GM18505 (cell line): Measurements from ENCODE around the gene NDST1.

Experiments used
- ATAC-seq: cut with Tn5 transposase; IDR thresholded peaks from one replicate; pipeline ENCODE4 v1.9.1; 2021; ENCODE audit not compliant: unreplicated experiment
- POLR2A ChIP-seq: IDR thresholded peaks from 4 replicates; pipeline ENCODE4 v1.6.1; 2011; ENCODE audit warnings: borderline replicate concordance; ENCODE audit not compliant: insufficient read depth, insufficient read length; ENCODE audit errors: extremely low read depth

Gene NDST1

DNA sequence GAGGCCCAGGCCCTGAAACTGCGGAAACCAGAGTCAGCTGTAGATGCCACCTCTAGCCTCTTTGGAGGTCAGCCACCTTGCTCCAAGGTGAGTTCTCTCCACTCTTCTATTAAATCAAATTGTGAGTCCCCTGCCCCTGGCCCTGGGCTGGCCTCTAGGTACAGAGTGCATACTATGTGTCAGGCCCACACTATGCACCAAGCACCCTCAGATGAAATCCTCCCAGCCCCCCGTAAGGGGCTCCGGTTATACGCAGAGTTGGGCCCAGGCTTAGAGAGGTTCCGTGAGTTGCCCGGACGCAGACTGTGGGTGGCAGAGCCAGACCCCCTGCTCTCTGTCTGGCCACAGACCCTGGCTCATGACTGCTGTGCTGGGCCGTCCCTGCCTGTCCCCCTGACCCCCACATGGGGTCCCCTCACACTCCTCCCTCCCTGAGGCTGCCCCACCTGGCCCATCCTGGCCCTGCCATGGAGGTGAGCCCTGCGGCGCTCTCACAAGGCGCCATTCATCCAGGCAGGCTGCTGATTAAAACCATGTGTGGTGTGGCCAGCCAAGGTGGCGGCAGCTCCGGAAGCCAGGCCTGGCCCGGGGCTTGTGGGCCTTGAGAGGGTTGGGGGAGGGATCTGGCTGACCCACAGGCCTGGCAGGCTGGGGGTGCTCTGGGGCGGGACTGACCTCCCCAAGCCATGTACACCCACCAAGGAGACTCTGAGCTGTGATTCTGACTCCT, 67.1 kb downstream of the NDST1 start:
- no peak for TF ChIP-seq POLR2A
- no peak for ATAC-seq

DNA sequence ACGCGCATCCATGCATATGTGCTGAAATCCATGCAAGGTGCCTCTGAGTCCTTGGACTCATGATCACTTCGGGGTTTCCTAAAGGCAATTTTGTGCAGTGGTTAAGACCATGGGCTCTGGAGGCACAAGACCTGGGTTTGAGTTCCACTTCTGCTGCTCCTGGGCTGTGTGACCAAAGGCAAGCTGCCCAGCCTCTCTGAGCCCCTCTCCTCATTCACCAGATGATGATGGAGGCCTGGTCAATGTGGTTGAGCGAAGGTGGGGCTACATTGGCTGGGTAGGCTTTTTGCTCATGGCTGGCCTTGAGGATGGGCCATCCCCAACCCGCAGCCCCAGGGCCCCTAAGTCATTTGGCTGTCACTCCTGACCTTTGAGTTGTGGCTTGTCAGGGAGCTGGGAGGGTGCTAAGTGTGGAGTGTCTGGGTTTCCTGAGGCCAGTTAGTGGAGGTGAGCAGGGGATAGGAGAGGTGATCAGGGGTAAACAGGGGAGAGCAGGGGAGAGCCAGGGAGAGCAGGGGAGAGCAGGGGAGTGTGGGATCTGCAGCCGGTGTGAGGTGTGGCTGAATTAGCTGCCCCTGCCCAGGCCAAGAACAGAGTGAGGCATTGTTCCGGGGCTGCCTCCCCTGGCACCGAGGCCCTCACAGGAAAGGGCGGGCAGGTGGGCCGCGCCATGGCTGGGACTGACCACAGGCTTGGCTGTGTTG, 68.0 kb downstream of the NDST1 start:
- ATAC-seq: no peak

DNA sequence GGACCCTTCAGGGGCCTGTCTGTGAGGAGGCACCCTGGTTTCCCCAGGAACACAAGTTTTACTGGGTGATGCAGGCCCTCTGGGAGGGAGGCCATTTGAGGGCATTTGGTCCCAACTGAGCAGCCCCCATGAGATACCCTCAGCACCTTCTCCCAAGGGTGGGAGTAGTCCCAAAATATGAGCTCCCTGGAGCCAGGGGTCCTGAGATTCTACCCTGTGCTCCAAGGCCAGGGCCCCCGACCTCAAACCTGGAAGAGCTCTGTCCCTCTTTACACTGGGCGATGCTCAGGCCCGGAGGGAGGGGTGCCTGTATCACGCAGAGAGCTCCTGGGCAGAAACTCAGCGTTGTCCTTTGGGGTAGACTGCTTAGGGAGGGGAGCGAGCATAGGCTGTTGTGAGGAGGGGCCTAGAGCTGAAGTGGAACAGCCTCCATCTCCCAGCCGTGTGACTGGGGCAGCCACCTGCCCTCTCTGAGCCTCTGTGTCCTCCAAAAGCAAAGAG, 68.6 kb downstream of the NDST1 start:
- no peak for TF ChIP-seq POLR2A
- ATAC-seq: no peak

More for the DNA sequence above, 68.0 kb downstream of the NDST1 start:
- no peak for TF ChIP-seq POLR2A

DNA sequence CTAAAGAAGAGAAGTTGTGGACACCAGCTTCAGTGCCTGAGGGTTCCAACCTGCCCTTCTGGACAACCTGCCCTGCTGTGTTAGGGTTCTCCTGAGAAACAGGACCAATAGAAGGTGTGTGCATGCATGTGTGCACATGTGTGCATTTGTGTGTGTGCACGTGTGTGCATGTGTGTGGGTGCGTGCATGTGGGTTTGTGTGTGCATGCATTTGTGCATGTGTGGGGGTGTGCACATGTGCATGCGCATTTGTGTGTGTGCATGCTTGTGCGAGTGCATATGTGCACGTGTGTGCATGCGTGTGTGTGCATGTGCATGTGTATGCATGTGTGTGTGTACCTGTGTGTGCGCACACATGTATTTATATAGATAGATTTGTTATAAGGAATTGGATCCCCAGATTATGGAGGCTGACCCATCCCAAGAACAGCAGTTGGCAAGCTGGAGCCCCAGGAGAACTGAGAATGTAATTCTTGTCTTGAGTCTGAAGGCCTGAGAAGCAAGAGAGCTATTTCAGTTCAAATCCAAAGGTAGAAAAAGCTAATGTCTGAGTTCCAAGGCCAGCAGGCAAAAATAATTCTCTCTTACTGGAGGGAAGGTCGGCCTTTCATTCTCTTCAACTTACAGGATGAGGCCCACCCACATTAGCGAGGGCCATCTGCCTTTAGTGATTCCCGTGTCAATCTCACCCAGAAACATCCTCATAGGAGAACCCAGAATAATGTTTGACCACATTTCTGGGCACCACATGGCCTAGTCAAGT, 69.6 kb downstream of the NDST1 start:
- no peak for ATAC-seq
- no peak for TF ChIP-seq POLR2A

DNA sequence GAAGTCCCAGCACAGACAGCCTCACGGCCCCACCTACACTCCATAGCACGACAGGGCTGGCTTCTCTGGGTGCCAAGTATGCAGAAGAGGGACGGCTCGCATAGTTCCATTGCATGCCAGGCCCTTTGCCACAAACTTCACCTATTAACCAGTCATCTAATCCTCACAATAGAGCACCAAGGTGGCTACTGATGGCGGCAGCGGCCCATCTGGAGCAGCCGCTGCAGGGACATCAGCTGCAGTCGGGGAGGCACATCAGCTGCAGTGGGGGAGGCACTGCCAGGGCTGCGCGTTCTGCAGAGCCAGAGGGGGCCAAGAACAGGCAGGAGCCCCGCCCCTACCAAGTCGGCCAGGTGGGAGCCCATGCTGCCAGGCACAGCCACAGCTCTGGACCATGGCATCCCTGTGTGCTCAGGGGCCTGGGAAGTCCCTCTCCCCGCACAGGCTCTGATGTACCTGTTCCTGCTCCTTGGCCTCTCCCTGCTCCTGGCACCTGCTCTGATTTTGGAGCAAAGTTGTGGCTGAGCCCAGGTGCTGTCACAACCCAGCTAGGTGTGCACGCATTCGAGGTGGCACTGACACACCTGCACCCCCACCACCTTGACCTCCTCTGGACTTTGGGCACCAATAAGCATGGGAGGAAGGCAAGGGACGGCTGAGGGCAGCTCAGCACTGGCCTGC, 71.0 kb downstream of the NDST1 start:
- TF ChIP-seq POLR2A: no peak
- ATAC-seq: no peak

DNA sequence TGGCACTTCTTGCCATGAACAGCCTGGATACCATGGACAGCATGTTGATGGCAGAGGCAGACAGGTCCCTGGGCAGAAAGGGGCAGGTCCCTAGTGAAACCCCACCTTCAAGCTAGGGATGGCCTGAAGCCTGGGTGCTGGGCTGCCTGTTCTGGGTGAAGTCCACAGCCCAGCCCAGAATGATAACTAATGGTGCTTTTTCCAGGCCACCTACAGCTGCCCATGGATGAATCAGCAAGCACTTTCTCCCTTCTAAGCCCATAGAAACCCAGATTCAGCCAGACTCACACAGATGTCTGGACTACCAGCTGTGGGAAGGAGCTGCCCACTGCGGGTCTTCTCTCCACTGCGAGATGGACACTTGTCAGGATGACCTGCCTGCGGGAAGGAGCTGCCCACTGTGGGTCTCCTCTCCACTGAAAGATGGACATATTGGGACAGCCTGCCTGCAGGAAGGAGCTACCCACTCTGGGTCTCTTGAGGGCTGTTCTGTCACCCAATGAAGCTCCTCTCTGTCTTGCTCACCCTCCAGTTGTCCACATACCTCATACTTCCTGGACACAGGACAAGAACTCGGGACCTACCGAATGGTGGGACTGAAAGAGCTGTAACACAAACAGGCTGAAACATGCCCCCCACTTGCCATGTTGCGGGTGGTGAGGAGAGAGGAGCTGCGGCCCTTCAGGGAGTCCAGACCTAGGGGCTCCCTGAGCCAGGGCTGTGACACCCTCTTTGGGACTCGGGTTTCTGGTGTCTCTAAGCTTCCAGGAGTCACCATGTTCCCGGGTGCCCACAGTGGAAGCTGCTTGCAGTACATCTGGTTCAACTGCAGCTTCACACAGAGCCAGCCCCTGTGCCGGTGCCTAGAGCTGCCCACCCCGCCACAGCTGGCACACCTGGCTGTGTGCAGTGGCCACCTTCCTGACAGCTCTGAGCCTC, 71.8 kb downstream of the NDST1 start:
- no peak for TF ChIP-seq POLR2A
- ATAC-seq: no peak

DNA sequence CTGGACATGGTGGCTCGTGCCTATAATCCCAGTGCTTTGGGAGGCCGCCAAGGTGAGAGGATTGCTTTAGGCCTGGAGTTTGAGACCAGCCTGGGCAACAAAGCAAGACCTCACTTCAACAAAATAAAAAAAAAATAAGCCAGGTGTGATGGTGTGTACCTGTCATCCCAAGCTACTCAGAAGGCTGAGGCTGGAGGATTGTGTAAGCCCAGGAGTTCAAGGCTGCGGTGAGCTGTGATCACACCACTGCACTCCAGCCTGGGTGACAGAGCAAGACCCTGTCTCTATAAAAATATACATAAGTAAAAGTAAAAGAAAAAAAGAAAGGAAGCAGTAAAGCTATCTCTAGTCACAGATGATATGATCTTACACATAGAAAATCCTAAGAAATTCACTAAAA, 73.0 kb downstream of the NDST1 start:
- no peak for ATAC-seq
- no peak for TF ChIP-seq POLR2A

DNA sequence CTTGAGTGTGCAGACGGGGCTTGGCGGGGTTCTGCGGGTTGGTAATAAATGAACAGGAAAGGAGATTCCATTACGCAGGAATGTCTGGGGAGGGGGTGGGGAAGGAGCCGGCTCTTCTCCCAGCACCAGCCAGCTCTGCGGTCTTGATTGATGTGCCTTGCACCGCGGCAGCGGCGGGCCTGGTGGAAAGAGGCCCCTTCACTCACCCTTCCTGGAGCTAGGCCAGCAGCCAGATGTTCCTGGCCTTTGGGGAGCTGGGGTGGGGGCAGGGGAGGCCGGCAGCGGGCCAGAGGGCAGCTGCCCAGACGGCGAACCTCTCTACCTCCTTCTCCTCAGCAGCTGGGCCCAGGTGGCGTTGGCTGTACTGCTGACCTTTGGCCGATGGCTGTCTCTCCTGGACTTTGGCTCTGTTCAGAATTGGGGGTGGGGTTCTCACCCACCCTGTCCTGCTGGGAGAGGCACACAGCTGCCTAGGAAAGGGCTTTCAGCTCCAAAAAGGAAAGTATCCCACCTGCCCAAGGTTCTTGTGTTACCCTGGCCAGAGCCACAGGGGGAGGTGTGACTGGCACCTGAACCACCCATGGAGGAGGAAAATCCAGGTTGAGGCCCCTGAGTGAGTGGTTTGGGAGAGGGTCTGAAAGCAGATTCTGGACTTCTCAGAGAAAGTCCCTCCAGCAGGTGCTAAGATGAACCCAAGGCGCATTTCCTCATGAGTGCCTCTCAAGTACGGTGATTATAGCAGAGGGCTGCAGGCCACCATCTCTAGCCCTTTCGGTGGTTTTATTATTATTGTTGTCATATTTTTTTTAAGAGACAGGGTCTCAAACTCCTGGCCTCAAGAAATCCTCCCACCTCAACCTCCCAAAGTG, 74.5 kb downstream of the NDST1 start:
- no peak for TF ChIP-seq POLR2A
- no peak for ATAC-seq

DNA sequence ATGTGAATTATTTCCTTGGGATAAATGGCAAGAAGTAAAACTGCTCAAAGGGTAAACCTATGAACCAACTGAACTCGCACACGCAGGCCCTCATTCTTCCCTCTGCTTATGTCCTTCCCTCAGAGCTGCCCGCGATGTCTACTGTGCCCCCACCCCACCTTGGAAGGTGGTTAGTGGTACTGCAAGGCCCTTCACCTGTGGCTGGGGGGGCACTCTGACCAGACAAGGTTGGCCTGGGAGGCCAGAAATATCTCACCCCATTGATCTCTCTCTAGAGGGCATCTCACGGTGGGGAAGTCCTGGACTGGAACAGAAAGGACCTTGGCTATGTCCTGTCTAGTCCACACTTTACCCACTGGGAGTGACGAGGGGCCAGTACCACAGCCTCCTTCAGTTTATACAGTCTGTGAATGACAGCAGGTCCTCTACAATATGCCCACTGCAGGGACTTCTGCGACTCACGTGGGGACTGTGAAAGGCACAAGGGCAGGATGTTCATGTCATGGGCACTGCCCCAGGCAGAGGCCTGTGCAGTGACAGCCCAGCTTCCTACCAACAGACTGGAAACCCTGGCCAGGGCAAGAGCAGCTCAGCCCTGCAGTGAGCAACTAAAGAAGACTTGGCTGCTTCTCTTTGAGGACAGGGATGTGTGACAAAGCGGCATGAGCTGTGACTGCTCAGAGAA, 75.8 kb downstream of the NDST1 start:
- no peak for TF ChIP-seq POLR2A
- no peak for ATAC-seq

DNA sequence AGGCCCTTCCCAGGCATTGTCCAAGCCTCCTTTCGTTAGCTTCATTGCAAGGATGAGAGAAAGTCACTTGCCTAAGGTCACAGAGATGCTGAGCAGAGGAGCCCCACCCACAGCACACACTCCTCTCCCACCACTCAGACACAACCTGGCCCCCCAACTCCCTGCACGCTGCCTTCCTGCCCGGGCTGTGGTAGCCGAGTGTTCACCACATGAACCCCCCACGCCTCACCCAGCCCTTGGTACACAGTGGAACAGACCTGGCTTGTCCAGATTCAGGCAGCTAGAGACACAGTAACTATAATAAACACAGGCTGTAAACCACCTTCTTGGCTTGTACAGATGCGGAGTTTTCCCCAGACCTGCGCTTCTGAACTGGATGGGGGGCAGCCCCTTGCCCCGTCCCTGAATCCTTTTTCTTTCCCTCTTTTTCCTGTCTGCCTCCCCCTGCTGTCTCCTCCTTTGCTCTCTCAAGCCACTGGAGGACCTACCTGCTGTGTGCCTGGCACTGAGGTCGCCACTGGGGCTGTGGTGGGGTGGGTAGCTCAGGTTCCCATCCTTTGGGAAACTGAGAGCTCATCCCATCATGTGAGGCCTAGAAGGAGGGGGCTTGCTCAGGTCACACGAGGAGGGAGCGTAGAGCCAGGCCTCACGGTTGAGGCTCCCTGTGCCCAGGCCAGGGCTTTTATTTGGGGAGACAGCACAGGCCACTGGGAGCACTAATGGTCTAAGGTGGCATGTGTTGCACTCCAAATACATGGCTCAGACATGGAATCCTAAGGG, 76.8 kb downstream of the NDST1 start:
- no peak for ATAC-seq
- no peak for TF ChIP-seq POLR2A
